D721Med (cell line): Measurements from ENCODE around the gene CYTH2.

Experiments
- DNase-seq: peaks from one replicate; pipeline ENCODE4 v3.0.0; 2011; ENCODE audit warnings: low spot score; ENCODE audit not compliant: insufficient read length
- FAIRE-seq: peaks from 2 replicates; lab custom pipeline; 2011; peaks lifted over from hg19 to GRCh38; lab: Jason Lieb, UNC
- TF ChIP-seq, protein P1 (sequence below): IDR thresholded peaks from 2 replicates; pipeline ENCODE4 v1.5.1; 2012; ENCODE audit warnings: mild to moderate bottlenecking, control low read depth; ENCODE audit not compliant: insufficient read depth; ENCODE audit errors: missing control alignments

Gene CYTH2

DNA sequence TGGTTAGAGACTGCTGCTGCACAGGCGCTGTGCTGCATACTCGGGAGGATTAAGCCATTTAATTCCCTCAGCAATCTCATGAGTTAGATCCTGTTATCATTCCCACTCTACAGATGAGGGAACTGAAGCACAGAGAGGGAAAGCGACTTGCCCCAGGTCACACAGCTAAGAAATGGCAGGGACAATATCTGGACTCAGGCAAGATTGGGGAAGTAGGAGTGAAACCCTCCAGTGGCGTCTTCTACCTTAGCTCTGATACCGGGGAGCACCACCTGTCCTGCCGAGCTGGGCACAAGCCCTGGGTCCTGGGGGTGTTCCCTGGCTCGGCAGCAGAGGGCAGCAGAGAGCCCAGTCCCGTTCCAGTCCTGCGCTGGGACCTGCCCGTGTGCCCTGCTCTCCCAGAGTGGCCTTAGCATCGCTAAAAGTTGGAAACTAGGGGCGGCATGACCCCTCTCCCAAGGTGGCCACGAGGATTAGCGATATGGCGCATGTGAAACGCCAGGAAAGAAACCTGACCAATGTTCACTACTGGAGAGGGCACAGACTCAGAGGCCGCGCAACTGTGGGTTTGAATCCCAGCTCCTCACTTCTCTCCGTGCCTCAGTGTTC is 20.5 kb downstream of the CYTH2 start:
- TF ChIP-seq, protein P1, sequence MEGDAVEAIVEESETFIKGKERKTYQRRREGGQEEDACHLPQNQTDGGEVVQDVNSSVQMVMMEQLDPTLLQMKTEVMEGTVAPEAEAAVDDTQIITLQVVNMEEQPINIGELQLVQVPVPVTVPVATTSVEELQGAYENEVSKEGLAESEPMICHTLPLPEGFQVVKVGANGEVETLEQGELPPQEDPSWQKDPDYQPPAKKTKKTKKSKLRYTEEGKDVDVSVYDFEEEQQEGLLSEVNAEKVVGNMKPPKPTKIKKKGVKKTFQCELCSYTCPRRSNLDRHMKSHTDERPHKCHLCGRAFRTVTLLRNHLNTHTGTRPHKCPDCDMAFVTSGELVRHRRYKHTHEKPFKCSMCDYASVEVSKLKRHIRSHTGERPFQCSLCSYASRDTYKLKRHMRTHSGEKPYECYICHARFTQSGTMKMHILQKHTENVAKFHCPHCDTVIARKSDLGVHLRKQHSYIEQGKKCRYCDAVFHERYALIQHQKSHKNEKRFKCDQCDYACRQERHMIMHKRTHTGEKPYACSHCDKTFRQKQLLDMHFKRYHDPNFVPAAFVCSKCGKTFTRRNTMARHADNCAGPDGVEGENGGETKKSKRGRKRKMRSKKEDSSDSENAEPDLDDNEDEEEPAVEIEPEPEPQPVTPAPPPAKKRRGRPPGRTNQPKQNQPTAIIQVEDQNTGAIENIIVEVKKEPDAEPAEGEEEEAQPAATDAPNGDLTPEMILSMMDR = peak; percentile 60
- DNase-seq (peak; percentile 92), FAIRE-seq (no peak)

- FAIRE-seq (no peak), DNase-seq (no peak)
- TF ChIP-seq, protein P1 = no peak
These were observed 22.0 kb downstream of the CYTH2 start for GRCh38 chr19:48490981-48491792.

DNA sequence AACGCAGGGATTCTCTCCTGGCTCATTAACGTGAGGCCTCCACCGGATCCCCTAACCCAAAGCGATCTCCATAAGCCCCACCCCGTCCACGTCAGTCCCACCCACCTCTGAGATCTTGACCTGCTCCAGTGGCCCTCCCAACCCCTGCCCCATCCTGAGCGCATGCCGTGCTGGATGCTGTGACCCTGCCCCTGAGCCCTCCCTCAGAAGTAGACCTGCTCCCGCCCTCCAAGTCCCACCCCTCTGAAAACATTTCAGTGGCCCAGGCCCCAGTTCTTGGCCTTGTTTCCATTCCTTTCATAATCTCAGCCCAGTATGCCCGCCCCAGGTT is 22.6 kb downstream of the CYTH2 start:
- DNase-seq (no peak), FAIRE-seq (no peak)
- TF ChIP-seq, protein P1 = no peak

DNA sequence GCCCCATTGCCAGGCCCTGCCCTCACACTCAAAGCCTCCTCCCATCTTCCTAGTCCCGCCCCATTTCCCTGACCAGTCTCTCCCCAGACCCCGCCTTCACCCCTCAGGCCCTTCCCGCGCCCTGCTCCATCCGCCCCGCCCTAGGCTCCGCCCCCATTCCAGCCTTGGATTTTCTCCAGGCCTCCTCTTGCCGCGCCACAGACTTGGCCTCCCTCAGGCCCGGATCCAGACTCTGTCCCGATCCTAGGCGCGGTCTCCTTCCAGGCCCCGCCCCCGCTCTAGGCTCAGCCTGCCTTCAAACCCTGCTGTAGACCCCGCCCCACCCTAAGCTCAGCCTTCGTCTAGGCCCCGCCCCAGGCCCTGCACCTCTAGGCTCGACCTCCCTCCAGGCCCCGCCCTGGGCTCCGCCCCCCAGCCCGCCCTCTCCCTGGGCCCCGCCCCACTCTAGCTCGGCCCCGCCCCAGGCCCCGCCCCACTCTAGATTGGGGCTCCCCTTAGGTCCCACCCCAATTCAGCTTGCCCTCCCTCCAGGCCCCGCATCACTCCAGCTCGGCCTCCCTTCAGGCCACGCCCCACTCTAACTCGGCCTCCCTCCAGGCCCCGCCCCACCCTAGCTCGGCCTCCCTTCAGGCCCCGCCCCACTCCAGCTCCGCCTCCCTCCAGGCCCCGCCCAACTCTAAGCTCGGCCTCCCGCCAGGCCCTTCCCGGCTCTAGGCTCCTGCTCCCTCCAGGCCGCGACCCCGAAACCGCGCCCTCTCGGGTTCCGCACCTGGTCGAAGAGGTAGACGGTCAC is 24.0 kb downstream of the CYTH2 start:
- FAIRE-seq (no peak), DNase-seq (no peak)
- TF ChIP-seq, protein P1 = no peak

GRCh38 chr19:48493718-48494401 is 24.7 kb downstream of the CYTH2 start:
- no peak for FAIRE-seq

DNA sequence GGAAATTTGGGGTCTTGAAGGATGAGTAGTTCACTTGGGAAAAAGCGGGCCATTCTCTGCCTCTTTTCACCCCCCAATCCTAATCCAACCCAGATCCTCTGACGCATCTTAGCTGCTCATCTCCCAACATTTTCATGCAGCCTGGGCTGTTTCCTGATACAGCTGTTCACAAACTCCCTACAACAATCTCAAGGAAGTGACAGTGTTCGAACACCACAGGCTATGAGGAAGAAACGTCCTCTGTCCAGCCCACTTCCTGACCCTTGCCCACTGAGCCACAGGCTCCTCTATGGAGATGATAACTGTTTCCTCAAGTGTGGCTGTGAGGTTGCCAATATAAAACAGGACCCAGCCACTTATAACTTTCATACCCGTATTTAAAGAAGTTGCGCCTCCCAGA is 26.2 kb downstream of the CYTH2 start:
- DNase-seq = no peak
- TF ChIP-seq, protein P1 = no peak
- no peak for FAIRE-seq

More at GRCh38 chr19:48493718-48494401, 24.7 kb downstream of the CYTH2 start:
- TF ChIP-seq, protein P1 = no peak
- DNase-seq = no peak
